T-helper 2 cell treated with Interferon-gamma antibody and Interleukin-4, amounts not matched to agents 5 μg/mL and 100 μg/mL, for 36 hours (primary cell): ENCODE measurements around the gene SCRN1.

Source experiments
- DNase-seq: peaks from one replicate; pipeline ENCODE4 v3.0.0; 2021; ENCODE audit warnings: low spot score
- H3K27ac Mint-ChIP-seq: one replicate; pipeline ENCODE4 v1.8.0; 2021; ENCODE audit warnings: mild to moderate bottlenecking, mixed read lengths
- H3K27me3 Mint-ChIP-seq: one replicate; pipeline ENCODE4 v1.8.0; 2021; ENCODE audit warnings: low read depth, mixed read lengths
- H3K36me3 Mint-ChIP-seq: one replicate; pipeline ENCODE4 v1.8.0; 2021; ENCODE audit warnings: low read depth, mixed read lengths
- H3K4me1 Mint-ChIP-seq: one replicate; pipeline ENCODE4 v1.8.0; 2021; ENCODE audit warnings: low read depth, mixed read lengths
- H3K4me3 Mint-ChIP-seq: one replicate; pipeline ENCODE4 v1.8.0; 2022; ENCODE audit warnings: mild to moderate bottlenecking, moderate library complexity, mixed read lengths
- H3K9me3 Mint-ChIP-seq: one replicate; pipeline ENCODE4 v1.8.0; 2021; ENCODE audit warnings: mixed read lengths

Gene SCRN1

DNA sequence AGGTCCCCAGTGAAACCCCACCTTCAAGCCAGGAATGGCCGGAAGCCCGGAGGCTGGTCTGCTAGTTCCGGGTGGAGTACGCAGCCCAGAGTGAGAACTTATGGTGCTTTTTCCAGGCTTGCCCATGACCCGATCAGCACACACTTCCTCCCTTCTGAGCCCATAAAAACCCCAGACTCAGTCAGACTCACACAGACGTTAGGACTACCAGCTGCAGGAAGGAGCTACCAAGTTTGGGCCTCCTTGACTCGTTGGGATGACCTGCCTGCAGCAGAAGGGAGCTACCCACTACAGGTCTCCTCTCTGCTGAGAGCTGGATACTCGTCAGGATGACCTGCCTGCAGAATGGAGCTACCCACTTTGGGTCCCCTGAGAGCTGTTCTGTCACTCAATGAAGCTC is 39.1 kb downstream of the SCRN1 start:
- no peak overlapping the region for H3K4me3 Mint-ChIP-seq
- DNase-seq = no peak
- H3K27me3 Mint-ChIP-seq = peaks cover 4% of the 10 kb centered on the region
- H3K4me1 Mint-ChIP-seq = no peaks in the 10 kb centered on the region
- no peaks in the 10 kb centered on the region for H3K9me3 Mint-ChIP-seq
- no peaks in the 10 kb centered on the region for H3K36me3 Mint-ChIP-seq
- no peak overlapping the region for H3K27ac Mint-ChIP-seq

- DNase-seq = no peak
- Mint-ChIP-seq H3K4me3 (no peak overlapping the region), H3K9me3 (no peaks in the 10 kb centered on the region), H3K27ac (no peak overlapping the region), H3K27me3 (peaks cover 4% of the 10 kb centered on the region), H3K36me3 (no peaks in the 10 kb centered on the region), H3K4me1 (no peaks in the 10 kb centered on the region)
Observed at GRCh38 chr7:29948587-29948986, 41.0 kb downstream of the SCRN1 start.

- no peaks in the 10 kb centered on the region for H3K4me1 Mint-ChIP-seq
- no peaks in the 10 kb centered on the region for H3K9me3 Mint-ChIP-seq
- no peaks in the 10 kb centered on the region for H3K27me3 Mint-ChIP-seq
- no peaks in the 10 kb centered on the region for H3K36me3 Mint-ChIP-seq
- H3K27ac Mint-ChIP-seq = no peak overlapping the region
- no peak overlapping the region for H3K4me3 Mint-ChIP-seq
- DNase-seq = no peak
Observed at GRCh38 chr7:29946428-29947186, 43.0 kb downstream of the SCRN1 start.

- DNase-seq = no peak
- Mint-ChIP-seq H3K4me1 (no peaks in the 10 kb centered on the region), H3K27ac (no peak overlapping the region), H3K27me3 (no peaks in the 10 kb centered on the region), H3K4me3 (no peak overlapping the region), H3K9me3 (no peaks in the 10 kb centered on the region), H3K36me3 (no peaks in the 10 kb centered on the region)
Observed at GRCh38 chr7:29945259-29945809, 44.3 kb downstream of the SCRN1 start.

DNA sequence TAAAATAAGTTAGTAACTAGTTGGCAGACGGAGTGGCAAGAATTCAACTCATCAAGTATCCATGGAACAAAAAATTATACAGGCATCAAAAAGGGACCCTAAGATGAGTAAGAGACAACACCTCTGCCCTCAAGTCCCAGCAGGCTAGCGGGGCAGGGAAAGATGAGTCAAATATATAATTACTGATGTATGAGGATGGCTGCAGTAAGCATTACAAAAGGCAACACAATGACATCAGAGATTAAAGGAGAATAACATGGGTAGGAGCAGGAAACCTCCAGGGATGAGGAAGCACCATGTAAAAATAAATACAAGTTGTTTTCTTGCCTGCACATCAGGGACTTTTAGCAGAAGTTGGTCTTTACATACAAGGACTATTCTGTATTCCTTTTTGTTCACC is 49.4 kb downstream of the SCRN1 start:
- Mint-ChIP-seq H3K9me3 (no peaks in the 10 kb centered on the region), H3K27me3 (no peaks in the 10 kb centered on the region), H3K27ac (no peak overlapping the region), H3K4me1 (no peaks in the 10 kb centered on the region), H3K4me3 (no peak overlapping the region), H3K36me3 (no peaks in the 10 kb centered on the region)
- DNase-seq = no peak

- no peaks in the 10 kb centered on the region for H3K36me3 Mint-ChIP-seq
- no peaks in the 10 kb centered on the region for H3K27me3 Mint-ChIP-seq
- no peaks in the 10 kb centered on the region for H3K4me1 Mint-ChIP-seq
- H3K27ac Mint-ChIP-seq = no peak overlapping the region
- no peak overlapping the region for H3K4me3 Mint-ChIP-seq
- no peak for DNase-seq
- no peaks in the 10 kb centered on the region for H3K9me3 Mint-ChIP-seq
Observed at GRCh38 chr7:29937132-29937531, 52.5 kb downstream of the SCRN1 start.

DNA sequence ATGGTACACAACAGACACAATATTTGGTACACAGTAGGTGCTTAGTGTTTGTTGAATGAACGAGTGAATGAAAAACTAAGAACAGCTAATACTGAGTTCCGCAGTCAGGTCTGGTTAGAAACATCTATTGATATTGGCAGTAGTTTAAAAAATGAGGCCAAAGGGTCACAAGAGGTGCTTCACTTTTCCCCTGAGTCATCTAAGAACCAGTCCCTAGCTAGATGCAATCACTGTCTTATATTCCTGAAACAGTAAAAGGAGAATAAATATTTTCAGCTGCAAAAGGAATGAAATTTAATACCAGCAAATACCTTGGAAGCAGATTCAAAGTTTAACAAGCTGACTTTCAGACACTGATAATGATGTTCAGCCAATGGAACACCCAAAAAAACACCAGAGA is 54.5 kb downstream of the SCRN1 start:
- Mint-ChIP-seq H3K4me1 (no peaks in the 10 kb centered on the region), H3K4me3 (no peak overlapping the region), H3K36me3 (no peaks in the 10 kb centered on the region), H3K9me3 (no peaks in the 10 kb centered on the region), H3K27ac (no peak overlapping the region), H3K27me3 (no peaks in the 10 kb centered on the region)
- no peak for DNase-seq

DNA sequence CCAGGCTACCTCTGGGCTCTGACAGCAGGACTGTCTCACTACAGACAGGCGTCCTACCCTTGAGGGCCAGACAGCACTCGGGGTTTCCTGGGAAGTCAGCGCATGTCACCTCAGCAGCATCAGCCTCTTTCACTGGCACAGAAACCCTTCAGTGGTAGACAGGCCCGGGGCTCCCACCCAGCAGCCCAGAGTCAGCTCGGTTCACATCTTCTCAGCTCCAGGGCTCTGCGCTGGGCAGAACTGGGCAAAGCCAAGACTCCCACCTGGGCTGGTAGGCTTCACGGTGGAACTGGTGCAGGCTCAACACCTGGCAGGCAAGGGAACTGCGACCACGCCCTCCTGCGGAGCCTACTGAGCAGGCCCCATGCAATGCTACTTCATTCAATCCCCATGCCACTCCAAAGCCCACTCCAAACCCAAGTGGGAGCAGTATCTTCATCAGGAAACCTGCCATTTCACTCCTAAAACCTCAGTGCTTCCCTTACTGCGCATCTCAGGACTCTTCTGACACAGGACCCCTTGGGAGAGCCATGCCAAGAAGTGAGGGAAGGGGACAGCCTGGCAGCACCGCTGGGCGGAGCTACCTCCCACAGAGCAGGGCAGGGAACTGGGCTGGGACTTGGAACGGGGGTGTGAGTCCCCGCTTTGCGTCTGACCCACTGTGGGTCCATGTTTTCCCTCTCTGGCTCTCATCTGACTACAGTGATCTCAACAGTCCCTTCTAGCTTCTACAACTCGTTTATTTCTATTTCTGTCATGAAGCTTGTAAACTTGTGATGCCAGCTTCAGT is 60.4 kb downstream of the SCRN1 start:
- H3K27ac Mint-ChIP-seq = no peak overlapping the region
- H3K9me3 Mint-ChIP-seq = no peaks in the 10 kb centered on the region
- no peaks in the 10 kb centered on the region for H3K27me3 Mint-ChIP-seq
- no peaks in the 10 kb centered on the region for H3K4me1 Mint-ChIP-seq
- H3K4me3 Mint-ChIP-seq = no peak overlapping the region
- no peaks in the 10 kb centered on the region for H3K36me3 Mint-ChIP-seq
- DNase-seq = no peak

GRCh38 chr7:29926741-29927140 is 62.9 kb downstream of the SCRN1 start:
- Mint-ChIP-seq H3K4me3 (no peak overlapping the region), H3K27ac (no peak overlapping the region), H3K4me1 (no peaks in the 10 kb centered on the region), H3K27me3 (no peaks in the 10 kb centered on the region), H3K36me3 (no peaks in the 10 kb centered on the region), H3K9me3 (no peaks in the 10 kb centered on the region)
- DNase-seq = no peak

GRCh38 chr7:29926216-29926615 is 63.4 kb downstream of the SCRN1 start:
- DNase-seq = no peak
- Mint-ChIP-seq H3K4me1 (no peaks in the 10 kb centered on the region), H3K4me3 (no peak overlapping the region), H3K27me3 (no peaks in the 10 kb centered on the region), H3K36me3 (no peaks in the 10 kb centered on the region), H3K9me3 (no peaks in the 10 kb centered on the region), H3K27ac (no peak overlapping the region)

GRCh38 chr7:29924684-29925083 is 64.9 kb downstream of the SCRN1 start:
- no peak overlapping the region for H3K27ac Mint-ChIP-seq
- H3K36me3 Mint-ChIP-seq = no peaks in the 10 kb centered on the region
- no peak overlapping the region for H3K4me3 Mint-ChIP-seq
- H3K9me3 Mint-ChIP-seq = no peaks in the 10 kb centered on the region
- no peaks in the 10 kb centered on the region for H3K4me1 Mint-ChIP-seq
- no peak for DNase-seq
- H3K27me3 Mint-ChIP-seq = no peaks in the 10 kb centered on the region

DNA sequence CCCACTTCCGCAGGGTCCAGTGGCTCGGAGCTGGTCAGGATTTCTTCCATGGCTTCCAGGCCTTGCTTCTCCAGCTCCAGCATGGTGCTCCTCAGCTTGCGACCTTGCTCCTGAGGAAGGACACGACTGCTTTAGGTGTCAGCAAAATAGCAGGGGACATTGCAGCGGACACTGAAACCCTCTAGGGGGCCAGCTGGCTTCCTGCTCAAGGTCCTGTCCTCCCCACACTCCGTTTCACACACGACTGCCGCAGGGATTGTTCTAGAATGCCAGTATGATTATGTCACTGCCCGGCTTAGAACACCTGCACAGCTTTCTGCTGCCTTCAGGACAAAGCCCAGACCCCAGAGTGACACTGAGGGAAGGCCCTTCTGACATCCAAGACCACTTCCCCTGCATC is 65.6 kb downstream of the SCRN1 start:
- H3K27me3 Mint-ChIP-seq = no peaks in the 10 kb centered on the region
- H3K4me1 Mint-ChIP-seq = no peaks in the 10 kb centered on the region
- no peak for DNase-seq
- no peaks in the 10 kb centered on the region for H3K9me3 Mint-ChIP-seq
- no peak overlapping the region for H3K4me3 Mint-ChIP-seq
- H3K36me3 Mint-ChIP-seq = no peaks in the 10 kb centered on the region
- no peak overlapping the region for H3K27ac Mint-ChIP-seq

- Mint-ChIP-seq H3K36me3 (no peaks in the 10 kb centered on the region), H3K4me3 (no peak overlapping the region), H3K27me3 (no peaks in the 10 kb centered on the region), H3K9me3 (no peaks in the 10 kb centered on the region), H3K27ac (no peak overlapping the region), H3K4me1 (no peaks in the 10 kb centered on the region)
- DNase-seq = no peak
Observed at GRCh38 chr7:29922921-29923700, 66.5 kb downstream of the SCRN1 start.
